Choroid plexus epithelial cell (primary cell): ENCODE measurements around the gene CCDC188.

Experiments
- DNase-seq: peaks from one replicate; pipeline ENCODE4 v3.0.0-alpha.2; 2010; ENCODE audit warnings: low read depth
- H3K4me3 ChIP-seq: 2 replicates; pipeline ENCODE4 v1.5.1; 2011; ENCODE audit warnings: low read depth, mild to moderate bottlenecking, control low read depth, low read length, moderate library complexity
- CTCF ChIP-seq: conservative IDR thresholded peaks from 2 replicates; pipeline ENCODE4 v1.5.1; 2011; ENCODE audit warnings: low read depth, mild to moderate bottlenecking, control low read depth, inconsistent platforms, low read length, moderate library complexity

Gene CCDC188

GRCh38 chr22:20124083-20124787 is 26.6 kb downstream of the CCDC188 start:
- H3K4me3 ChIP-seq = no peak overlapping the region
- no peak for DNase-seq
- no peak for TF ChIP-seq CTCF

- no peak for DNase-seq
- no peak for TF ChIP-seq CTCF
- no peak overlapping the region for H3K4me3 ChIP-seq
These were observed 27.3 kb downstream of the CCDC188 start for GRCh38 chr22:20123366-20124082.

- H3K4me3 ChIP-seq = no peak overlapping the region
- DNase-seq = no peak
- no peak for TF ChIP-seq CTCF
These were observed 28.9 kb downstream of the CCDC188 start for GRCh38 chr22:20121856-20122415.

- peak overlapping the region; percentile 78 for H3K4me3 ChIP-seq
- no peak for TF ChIP-seq CTCF
- no peak for DNase-seq
These were observed 32.4 kb downstream of the CCDC188 start for GRCh38 chr22:20118300-20119020.

DNA sequence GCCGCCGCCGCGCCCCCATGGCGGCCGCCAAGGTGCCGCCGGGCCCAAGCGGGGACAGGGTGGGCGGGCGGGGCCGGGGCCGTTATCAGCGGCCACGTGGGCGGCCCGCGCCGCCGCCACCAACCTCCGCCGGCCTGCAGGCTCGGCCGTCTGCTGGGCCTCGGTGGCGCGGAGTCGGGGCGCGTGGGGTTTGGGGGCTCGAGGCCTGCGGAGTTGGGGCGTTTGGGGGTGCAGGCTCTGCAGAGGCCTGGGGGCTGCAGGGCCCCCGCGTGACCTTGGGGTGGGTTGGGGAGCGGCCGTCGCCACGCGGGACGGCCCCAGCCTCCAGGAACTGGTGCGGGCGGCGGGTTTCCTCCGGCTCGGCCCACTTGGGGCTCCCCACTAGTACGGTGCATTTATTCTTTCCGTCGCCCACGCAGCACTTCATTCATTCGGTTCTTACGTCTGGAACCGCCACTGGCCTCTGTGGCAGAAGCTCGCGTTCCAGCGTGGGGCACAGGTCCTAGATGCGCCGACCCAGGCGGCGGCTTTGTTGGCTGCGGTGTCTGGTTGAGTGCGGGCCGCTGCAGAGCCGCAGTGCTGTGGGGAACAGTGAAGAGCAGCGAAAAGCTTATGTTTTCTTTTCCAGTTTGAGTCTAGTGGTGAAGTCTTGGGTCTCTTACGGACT is 33.1 kb downstream of the CCDC188 start:
- peak overlapping the region; percentile 78 for H3K4me3 ChIP-seq
- DNase-seq = peak; percentile 34
- no peak for TF ChIP-seq CTCF

DNA sequence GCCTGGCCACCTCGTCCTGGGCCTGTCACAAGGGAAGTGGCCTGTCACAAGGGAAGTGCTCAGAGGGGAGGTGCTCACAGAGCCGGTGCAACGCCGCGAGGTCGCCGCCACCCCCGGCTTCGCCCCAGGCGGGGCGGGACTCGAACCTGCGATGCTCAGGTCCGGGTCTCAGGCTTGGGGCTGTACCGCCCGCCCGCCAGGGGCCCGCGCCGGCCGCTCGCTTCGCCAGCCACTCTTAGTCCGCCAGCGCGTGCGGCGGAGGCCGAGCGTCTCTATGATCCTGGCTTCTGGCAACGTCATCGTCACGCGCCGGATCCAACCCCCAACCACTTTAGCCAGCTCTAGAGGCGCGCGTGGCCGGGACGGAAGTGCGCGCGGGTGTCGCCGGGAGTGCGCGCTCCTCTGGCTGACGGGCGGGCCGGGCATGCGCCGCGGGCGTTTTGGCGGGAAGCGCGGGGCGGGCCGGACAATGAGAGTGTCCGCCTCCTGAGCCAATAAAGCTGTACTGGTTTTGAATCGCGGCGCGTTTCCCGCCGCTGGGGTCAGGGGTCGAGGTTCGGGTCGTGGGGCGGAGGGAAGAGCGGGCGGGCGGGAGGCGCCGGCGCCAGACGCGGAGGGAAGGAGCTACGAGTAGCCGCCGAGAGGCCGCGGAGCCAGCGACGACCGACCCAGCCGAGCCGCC is 33.8 kb downstream of the CCDC188 start, which contains the start of gene TRMT2A:
Gene TRMT2A (minus strand): TSS at position 276 of the 682 bp plus-strand sequence. CDS start 320 bp downstream, outside the sequence.
- peak; percentile 1 for TF ChIP-seq CTCF
- DNase-seq = peak; percentile 99

More for the DNA sequence above, 33.8 kb downstream of the CCDC188 start, which contains the start of gene TRMT2A:
- H3K4me3 ChIP-seq = peak within 1 kb of the TSS; percentile 98
